Upper lobe of right lung (tissue), 1 donor: ENCODE measurements around the gene TPST2. TPM values are rescaled to one million over a fixed set of nuclear protein-coding genes. Genes with fewer than 3 reads are reported as not detected.

Experiments used
- ATAC-seq: fragments of 200-7000 bp; cut with Tn5 transposase; one replicate; pipeline ENCODE4 v1.9.1; 2020; ENCODE audit warnings: mild to moderate bottlenecking, moderate library complexity
- DNase-seq: peaks from one replicate; pipeline ENCODE4 v3.0.0-alpha.2; 2020
- H3K27ac ChIP-seq: fragments of 200-600 bp; one replicate; pipeline ENCODE4 v1.8.0; 2022
- H3K27me3 ChIP-seq: fragments of 200-600 bp; one replicate; pipeline ENCODE4 v1.8.0; 2022; ENCODE audit warnings: mild to moderate bottlenecking
- H3K36me3 ChIP-seq: fragments of 200-600 bp; one replicate; pipeline ENCODE4 v1.8.0; 2022
- H3K4me1 ChIP-seq: fragments of 200-600 bp; one replicate; pipeline ENCODE4 v1.8.0; 2022
- H3K4me3 ChIP-seq: fragments of 200-600 bp; one replicate; pipeline ENCODE4 v1.8.0; 2022; ENCODE audit warnings: mild to moderate bottlenecking
- H3K9me3 ChIP-seq: fragments of 200-600 bp; one replicate; pipeline ENCODE4 v1.8.0; 2022
- CTCF ChIP-seq: fragments of 200-600 bp; IDR thresholded peaks from one replicate; pipeline ENCODE4 v1.8.0; 2022; ENCODE audit warnings: antibody characterized with exemption
- intact Hi-C: fragments of 100-400 bp; cut with DNase I; formaldehyde crosslinking; loops from one replicate; pipeline ENCODE4 v1.11.0; 2022
- long read RNA-seq: library from polyadenylated mRNA; unstranded; transcript quantifications from one replicate; pipeline ENCODE4 v2.0.0, GENCODE V29; 2021
- total RNA-seq: library from RNA; stranded (reverse); fragmentation: NEBNext Ultra II Directional; extraction: Animal tissue kit (Norgen Biotek cat#: 25700); gene quantifications from one replicate; pipeline ENCODE4 v1.2.1, GENCODE V29; 2021
- donor health status: DM: no; HTN: yes; CAD: no; lungs with severe emphysema.

TPST2 gene
- total RNA-seq = 83.1 TPM
- long read RNA-seq, full-length matches to known transcripts = 208 of 272 reads
- long read RNA-seq, partial matches to known transcripts = 33 of 272 reads
- long read RNA-seq, other reads (novel, unspliced or antisense) = 31 of 272 reads

- ATAC-seq = peak; percentile 96
- peaks cover 30% of the 10 kb centered on the region for H3K4me1 ChIP-seq
- no peaks in the 10 kb centered on the region for H3K27me3 ChIP-seq
- H3K27ac ChIP-seq = peak within 1 kb of the TSS; percentile 88
- peak; percentile 90 for DNase-seq
- no peak for TF ChIP-seq CTCF
- H3K9me3 ChIP-seq = no peaks in the 10 kb centered on the region
- intact Hi-C loops = no loop called here
- peak within 1 kb of the TSS; percentile 88 for H3K4me3 ChIP-seq
- H3K36me3 ChIP-seq = no peaks in the 10 kb centered on the region
These were observed at the start of gene TPST2 for GRCh38 chr22:26589845-26590736. TSS of gene TPST2 (minus strand) at chr22:26590132. CDS start at chr22:26541630, 48,502 bp downstream.

GRCh38 chr22:26636296-26636695, 46.4 kb upstream of the TPST2 start:
- H3K4me3 ChIP-seq = no peak overlapping the region
- H3K36me3 ChIP-seq = no peaks in the 10 kb centered on the region
- DNase-seq = no peak
- H3K27ac ChIP-seq = no peak overlapping the region
- TF ChIP-seq CTCF = no peak
- intact Hi-C loops = no loop called here
- peaks cover 5% of the 10 kb centered on the region for H3K4me1 ChIP-seq
- ATAC-seq = no peak
- H3K27me3 ChIP-seq = peaks cover 9% of the 10 kb centered on the region
- no peaks in the 10 kb centered on the region for H3K9me3 ChIP-seq

GRCh38 chr22:26635117-26635516, 45.2 kb upstream of the TPST2 start:
- no peak for TF ChIP-seq CTCF
- Histone ChIP-seq H3K9me3 (no peaks in the 10 kb centered on the region), H3K4me3 (no peak overlapping the region), H3K4me1 (peaks cover 5% of the 10 kb centered on the region), H3K27me3 (peaks cover 5% of the 10 kb centered on the region), H3K27ac (no peak overlapping the region), H3K36me3 (no peaks in the 10 kb centered on the region)
- no peak for ATAC-seq
- intact Hi-C loops = no loop called here
- no peak for DNase-seq

GRCh38 chr22:26634189-26634588, 44.3 kb upstream of the TPST2 start:
- Histone ChIP-seq H3K4me1 (peaks cover 5% of the 10 kb centered on the region), H3K27me3 (peaks cover 5% of the 10 kb centered on the region), H3K9me3 (no peaks in the 10 kb centered on the region), H3K4me3 (no peak overlapping the region), H3K36me3 (no peaks in the 10 kb centered on the region), H3K27ac (no peak overlapping the region)
- TF ChIP-seq CTCF = no peak
- DNase-seq (no peak), ATAC-seq (no peak)
- intact Hi-C loops = no loop called here

- Histone ChIP-seq H3K9me3 (no peaks in the 10 kb centered on the region), H3K4me3 (no peak overlapping the region), H3K27ac (peak overlapping the region; percentile 60), H3K36me3 (no peaks in the 10 kb centered on the region), H3K4me1 (peaks cover 5% of the 10 kb centered on the region), H3K27me3 (peaks cover 5% of the 10 kb centered on the region)
- ATAC-seq (peak; percentile 78), DNase-seq (no peak)
- TF ChIP-seq CTCF = no peak
- intact Hi-C loops = no loop called here
These were observed 42.7 kb upstream of the TPST2 start for GRCh38 chr22:26632422-26633155.
